Calu3 (cell line): ENCODE results near the gene MBNL2. TPM values are rescaled to one million over a fixed set of nuclear protein-coding genes. Genes with fewer than 3 reads are reported as not detected.

Source experiments
- BruUV-seq: library from RNA; stranded (reverse); fragments of 400-500 nt; replicated peaks from 2 replicates; lab custom pipeline; 2021; lab: Mats Ljungman, UMichigan
- CTCF ChIA-PET: fragments of 300-600 bp; sonication (Branson Sonifier 250); formaldehyde crosslinking; loops from one replicate; lab custom pipeline; 2022; ENCODE audit warnings: antibody characterized with exemption; lab: Charles Lee
- DNase-seq: peaks from one replicate; pipeline ENCODE4 v3.0.0; 2022
- H3K27ac Mint-ChIP-seq: one replicate; pipeline ENCODE4 v1.8.0; 2022; ENCODE audit warnings: mixed read lengths; ENCODE audit not compliant: unreplicated experiment
- H3K27me3 Mint-ChIP-seq: one replicate; pipeline ENCODE4 v1.8.0; 2022; ENCODE audit warnings: mixed read lengths; ENCODE audit not compliant: unreplicated experiment
- H3K36me3 Mint-ChIP-seq: one replicate; pipeline ENCODE4 v1.8.0; 2022; ENCODE audit warnings: mild to moderate bottlenecking, moderate library complexity, mixed read lengths; ENCODE audit not compliant: insufficient read depth, unreplicated experiment
- H3K4me1 Mint-ChIP-seq: one replicate; pipeline ENCODE4 v1.8.0; 2022; ENCODE audit warnings: mild to moderate bottlenecking, low read depth, mixed read lengths; ENCODE audit not compliant: unreplicated experiment
- H3K4me3 Mint-ChIP-seq: one replicate; pipeline ENCODE4 v1.8.0; 2022; ENCODE audit warnings: mild to moderate bottlenecking, low read depth, moderate library complexity, mixed read lengths; ENCODE audit not compliant: unreplicated experiment
- H3K9me3 Mint-ChIP-seq: one replicate; pipeline ENCODE4 v1.8.0; 2022; ENCODE audit warnings: low read depth, mixed read lengths; ENCODE audit not compliant: unreplicated experiment
- CTCF ChIP-seq: fragments of 200-600 bp; IDR thresholded peaks from one replicate; pipeline ENCODE4 v1.8.0; 2022; ENCODE audit warnings: antibody characterized with exemption; ENCODE audit not compliant: unreplicated experiment
- intact Hi-C: fragments of 100-400 bp; cut with micrococcal nuclease; formaldehyde crosslinking; loops from one replicate; pipeline ENCODE4 v1.10.0; 2022; ENCODE audit not compliant: unreplicated experiment
- total RNA-seq: library from RNA; stranded (reverse); gene quantifications from 2 replicates; pipeline ENCODE4 v1.2.3, GENCODE V29; 2022

The MBNL2 gene
- total RNA-seq, 1 experiment from 2014 or later, result 37.1 TPM

GRCh38 chr13:97287047-97287383 lies 64.9 kb downstream of the MBNL2 start:
- intact Hi-C loops, result no loop called here
- H3K27me3 Mint-ChIP-seq, result no peaks in the 10 kb centered on the region
- no peaks in the 10 kb centered on the region for H3K9me3 Mint-ChIP-seq
- CTCF ChIA-PET, result no interaction called here
- no peak for DNase-seq
- no peak for TF ChIP-seq CTCF
- no peak overlapping the region for H3K27ac Mint-ChIP-seq
- no TSS peak for BruUV-seq
- no peak overlapping the region for H3K4me3 Mint-ChIP-seq
- peaks cover 17% of the 10 kb centered on the region for H3K36me3 Mint-ChIP-seq
- peaks cover 27% of the 10 kb centered on the region for H3K4me1 Mint-ChIP-seq

DNA sequence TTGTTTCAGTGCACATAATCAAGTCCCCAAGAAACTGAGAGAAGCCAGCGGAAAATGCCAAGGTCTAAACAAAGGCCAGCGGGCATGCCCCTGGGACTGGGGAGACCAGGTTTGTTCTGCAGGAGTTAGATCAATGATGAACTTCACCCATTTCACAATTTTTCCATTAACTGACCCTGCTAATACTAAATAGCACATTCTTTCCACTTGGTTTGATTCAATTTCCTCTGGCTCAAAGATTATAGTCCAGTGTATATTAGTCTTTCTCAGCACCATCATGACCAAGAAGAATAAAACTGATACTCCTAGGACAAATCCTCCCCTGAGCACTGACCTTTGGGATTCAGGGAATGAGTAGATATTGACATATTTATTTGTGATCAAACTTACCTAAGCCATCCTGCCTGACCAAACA lies 66.4 kb downstream of the MBNL2 start:
- CTCF ChIA-PET, result no interaction called here
- intact Hi-C loops, result no loop called here
- TF ChIP-seq CTCF, result no peak
- H3K4me1 Mint-ChIP-seq, result peaks cover 18% of the 10 kb centered on the region
- H3K27me3 Mint-ChIP-seq, result no peaks in the 10 kb centered on the region
- DNase-seq, result no peak
- H3K36me3 Mint-ChIP-seq, result peaks cover 10% of the 10 kb centered on the region
- BruUV-seq, result no TSS peak
- no peaks in the 10 kb centered on the region for H3K9me3 Mint-ChIP-seq
- no peak overlapping the region for H3K4me3 Mint-ChIP-seq
- no peak overlapping the region for H3K27ac Mint-ChIP-seq

DNA sequence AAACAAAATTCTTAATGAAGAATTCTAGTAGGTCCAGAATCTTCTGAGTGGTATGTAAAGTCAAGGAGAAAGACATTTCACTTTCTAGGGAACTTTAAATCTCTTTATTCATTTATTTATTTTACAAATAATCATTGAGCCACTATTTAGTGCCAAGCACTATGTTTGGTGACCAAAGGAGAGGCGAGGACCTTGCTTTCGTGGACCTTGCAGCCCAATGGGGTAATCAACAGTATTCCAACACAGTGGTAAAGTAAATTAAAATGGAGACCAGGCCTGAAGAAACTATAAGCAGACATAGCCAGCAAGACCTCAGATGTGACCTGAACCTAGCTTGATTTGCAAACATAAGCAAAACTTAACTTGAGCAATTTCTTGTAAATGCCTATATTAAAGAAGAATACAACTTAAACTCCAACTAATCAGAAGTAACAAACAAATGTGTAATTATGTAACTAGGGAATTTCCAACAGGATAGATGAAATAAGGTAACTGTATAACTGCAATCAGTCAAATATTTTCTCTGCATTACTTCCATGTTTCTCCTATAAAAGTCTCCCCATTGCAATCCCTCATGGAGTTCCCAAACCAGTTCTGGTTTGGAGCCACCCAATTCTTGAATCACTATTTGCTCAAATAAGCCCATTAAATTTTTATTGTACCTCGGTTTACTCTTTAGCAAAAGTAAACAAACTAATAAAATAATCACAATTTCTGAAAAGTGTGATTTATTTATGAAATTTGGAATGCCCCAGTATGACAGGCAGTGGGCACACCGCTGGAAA lies 67.6 kb downstream of the MBNL2 start:
- H3K27ac Mint-ChIP-seq, result no peak overlapping the region
- no peak overlapping the region for H3K4me3 Mint-ChIP-seq
- H3K4me1 Mint-ChIP-seq, result peaks cover 28% of the 10 kb centered on the region
- no peak for TF ChIP-seq CTCF
- CTCF ChIA-PET, result no interaction called here
- BruUV-seq, result no TSS peak
- DNase-seq, result no peak
- H3K27me3 Mint-ChIP-seq, result no peaks in the 10 kb centered on the region
- peaks cover 10% of the 10 kb centered on the region for H3K36me3 Mint-ChIP-seq
- intact Hi-C loops, result no loop called here
- H3K9me3 Mint-ChIP-seq, result no peaks in the 10 kb centered on the region

- Mint-ChIP-seq H3K4me3 (no peak overlapping the region), H3K27me3 (no peaks in the 10 kb centered on the region), H3K9me3 (no peaks in the 10 kb centered on the region), H3K27ac (peak overlapping the region; percentile 58), H3K4me1 (peaks cover 23% of the 10 kb centered on the region), H3K36me3 (peaks cover 11% of the 10 kb centered on the region)
- TF ChIP-seq CTCF, result no peak
- CTCF ChIA-PET, result no interaction called here
- BruUV-seq, result no TSS peak
- DNase-seq, result no peak
- intact Hi-C loops, result no loop called here
Measured at GRCh38 chr13:97295283-97296182, 73.4 kb downstream of the MBNL2 start.
